Endometrial microvascular endothelial cells (primary cell): ENCODE measurements around the gene SMAD2. TPM values are rescaled to one million over a fixed set of nuclear protein-coding genes. Genes with fewer than 3 reads are reported as not detected.

Experiments used
- in situ Hi-C: cut with HindIII; loops from 2 replicates; pipeline ENCODE4 v1.10.0; 2017; ENCODE audit warnings: low sequenced_read_pairs, low pct_unique_long_range_greater_than_20kb; ENCODE audit errors: inconsistent ontology term
- total RNA-seq: library from RNA; depleted of rRNA; stranded (reverse); fragments of >200 nt; gene quantifications from one replicate; pipeline ENCODE4 v1.2.3, GENCODE V29; 2015; ENCODE audit errors: inconsistent ontology term

The SMAD2 gene
- total RNA-seq, 1 donor from 2014 or later = 121 TPM

DNA sequence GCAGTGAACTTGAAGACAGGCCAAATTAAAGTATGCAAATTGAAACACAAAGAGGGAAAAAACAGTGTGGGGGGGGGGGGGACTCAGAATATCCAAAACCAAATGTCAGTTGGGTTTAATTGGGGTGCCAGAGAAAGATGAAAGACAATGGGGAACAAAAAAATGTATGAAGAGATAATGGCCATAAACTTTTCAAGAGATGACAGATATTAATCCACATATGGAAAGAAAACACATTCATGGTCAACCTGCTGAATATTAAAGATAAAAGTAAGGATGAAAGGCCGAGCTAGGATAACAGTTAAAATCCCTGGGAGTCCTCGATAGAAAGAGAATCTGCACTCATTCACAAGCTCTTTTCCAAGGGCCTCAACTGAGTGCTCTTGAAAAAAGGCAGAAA, 26.6 kb downstream of the SMAD2 start:
- in situ Hi-C loops = no loop called here

DNA sequence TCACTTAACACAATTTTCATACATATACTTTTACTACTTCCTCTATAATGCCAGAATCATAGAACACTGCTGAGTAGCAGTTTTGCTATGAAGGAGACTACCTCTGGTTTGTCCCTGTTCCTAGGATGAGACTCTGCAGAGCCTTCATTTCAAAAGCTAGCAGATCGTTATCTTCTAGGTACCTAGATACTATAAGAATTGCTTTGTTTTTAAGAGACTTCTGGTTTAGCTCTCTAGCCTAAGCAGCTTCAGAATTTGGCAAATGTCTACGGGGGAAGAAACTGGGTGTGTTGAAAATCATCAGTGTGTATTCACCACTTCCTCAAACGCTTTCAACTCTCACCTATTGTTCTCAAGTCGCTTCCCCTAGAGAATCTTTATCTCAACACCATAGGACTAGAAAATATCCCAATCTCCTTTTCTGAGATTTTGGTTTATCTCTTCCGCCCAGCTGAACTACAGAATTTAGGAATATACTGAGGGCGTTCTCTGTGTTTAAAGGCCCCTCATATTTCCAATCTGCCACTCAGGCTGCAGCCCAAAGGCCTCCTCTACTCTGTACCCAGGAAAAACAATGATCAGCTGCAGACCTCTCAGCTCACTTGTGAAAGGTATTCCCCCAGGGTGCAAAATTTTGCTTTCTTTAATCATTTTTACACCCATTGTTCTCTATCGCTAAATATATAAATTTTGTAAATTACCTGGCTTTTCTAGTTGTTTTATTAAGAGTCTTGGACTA, 28.7 kb downstream of the SMAD2 start:
- in situ Hi-C loops = no loop called here

DNA sequence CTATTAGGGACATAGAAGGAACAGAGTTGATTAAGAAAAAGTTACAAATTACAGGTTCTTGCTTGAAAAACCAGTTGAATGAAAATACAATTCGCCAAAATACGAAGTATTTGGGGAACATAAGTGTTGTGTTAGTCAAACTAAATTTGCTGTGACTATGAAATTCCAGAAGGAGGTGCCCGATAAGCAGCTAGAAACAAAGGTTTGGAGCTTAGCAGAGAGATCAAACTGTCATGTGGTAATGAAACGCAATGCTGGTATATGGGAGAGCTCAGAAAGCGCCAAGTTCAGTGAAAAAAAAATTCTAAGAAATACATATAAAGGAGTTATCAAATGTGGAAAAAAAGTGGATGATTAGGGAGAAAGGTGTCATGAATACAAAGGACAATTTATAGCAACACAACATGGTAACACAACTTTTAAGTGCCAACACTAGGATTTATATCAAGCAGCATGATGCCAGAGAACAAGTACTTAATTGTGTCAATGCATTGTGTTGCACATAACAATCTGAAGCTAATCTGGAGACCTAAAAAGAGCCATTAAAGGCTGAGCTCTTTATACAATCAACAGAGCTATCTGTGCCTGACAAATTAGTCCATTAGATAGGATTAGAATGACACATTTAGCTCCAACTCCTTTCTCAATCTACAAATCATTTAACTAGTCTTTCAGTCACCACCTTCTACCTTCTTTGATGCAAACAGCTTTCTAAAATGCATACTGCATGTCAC, 31.2 kb downstream of the SMAD2 start:
- in situ Hi-C loops = no loop called here

DNA sequence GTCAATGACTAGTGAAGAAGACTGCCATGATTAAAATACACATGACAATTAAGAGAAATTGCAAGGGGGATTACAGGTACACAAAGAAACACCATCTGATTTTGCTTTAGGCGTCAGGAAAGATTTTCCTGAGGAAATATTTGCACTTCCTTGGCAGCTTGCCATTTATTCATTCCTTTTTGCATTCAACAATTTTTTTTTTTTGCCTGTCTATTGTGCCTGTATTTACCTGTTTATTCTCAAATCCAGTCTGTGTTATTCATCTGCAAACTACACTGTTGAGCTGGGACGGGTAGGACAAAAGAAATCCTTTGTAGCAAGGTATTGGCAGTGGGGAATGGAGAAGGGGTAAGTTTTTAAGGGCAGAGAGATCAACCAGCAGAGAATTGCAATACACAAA, 31.8 kb downstream of the SMAD2 start:
- in situ Hi-C loops = no loop called here

DNA sequence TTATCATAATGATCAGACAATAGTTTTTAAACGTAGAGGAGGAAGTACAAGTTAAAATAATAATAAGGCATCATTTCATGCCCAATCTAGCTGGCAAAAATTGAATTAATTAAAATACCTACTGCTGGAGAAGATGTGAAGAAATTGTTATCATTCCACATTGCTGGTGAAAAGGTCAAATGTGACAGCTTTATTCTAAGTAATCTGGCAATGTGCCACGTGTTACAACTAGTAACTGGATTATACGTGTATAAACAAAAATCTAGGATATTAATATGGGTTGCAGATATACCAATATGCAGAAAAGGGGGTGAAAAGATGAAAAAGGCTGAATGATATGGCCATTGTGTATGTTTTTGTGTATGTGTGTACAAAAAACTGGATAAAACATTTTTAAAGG, 32.4 kb downstream of the SMAD2 start:
- in situ Hi-C loops = no loop called here

DNA sequence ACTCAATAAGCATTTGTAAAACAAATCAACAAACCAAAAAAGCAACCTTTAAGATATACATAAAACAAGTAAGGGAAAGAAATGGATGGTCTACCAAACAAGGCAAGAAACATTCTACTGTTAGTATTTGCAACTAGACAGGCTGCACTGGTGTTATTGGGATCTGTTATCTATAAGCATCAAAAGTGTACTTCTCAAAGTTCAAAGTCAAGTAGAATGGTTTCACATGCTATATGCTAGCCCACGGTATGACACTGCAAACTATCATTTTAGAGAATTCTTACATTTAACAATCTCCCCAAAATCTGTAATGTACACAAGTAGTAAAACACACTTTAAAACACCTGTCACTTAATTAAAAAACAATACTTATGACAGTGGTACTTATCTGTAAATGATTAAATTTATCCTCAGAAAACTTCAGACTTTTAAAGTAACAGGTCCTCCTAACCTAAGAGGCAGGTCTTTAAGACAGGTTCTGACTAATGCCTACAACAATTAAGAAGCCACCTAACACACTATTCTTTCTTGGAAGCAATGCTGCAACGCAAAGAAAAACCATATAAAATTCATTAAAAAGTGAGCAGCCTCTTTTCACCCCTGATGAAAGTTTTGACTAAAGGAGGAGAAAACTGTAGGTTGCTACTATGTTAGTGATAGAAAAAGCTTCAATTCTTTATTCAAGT, 34.8 kb downstream of the SMAD2 start:
- in situ Hi-C loops = no loop called here

DNA sequence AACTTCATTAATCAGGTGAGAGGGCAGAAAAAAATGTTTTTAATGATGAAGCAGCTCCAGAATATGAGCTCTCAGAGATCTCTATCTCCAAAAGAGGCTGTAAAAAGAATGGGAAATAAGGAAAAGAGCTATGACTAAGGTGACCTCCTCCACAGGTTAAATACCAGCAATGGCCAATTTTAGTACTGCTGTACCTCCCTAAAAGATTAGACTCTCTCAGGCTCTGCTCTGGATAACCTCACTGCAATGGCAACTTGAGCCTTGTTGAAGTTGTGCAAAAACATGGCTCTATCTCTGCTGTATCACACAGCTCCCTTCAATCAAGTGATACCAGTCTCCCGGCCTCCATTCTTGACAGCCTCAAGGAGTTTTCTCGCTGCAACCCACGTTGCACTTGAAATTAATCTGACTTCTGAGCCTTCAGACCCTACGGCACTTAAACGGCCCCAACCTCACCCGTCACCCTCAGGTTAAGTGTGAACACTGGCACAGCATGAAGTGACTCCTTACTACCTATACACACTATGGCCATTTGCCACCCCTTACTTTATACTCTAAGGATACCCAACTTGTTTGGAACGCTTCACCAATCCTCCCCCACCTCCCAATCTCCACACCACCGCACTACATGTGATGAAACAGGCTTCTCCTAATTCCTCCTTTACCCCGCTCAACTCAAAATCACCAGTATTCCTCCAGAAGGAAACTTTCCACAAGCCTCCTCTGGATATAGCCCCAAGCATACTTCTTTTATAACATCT, 36.3 kb downstream of the SMAD2 start:
- in situ Hi-C loops = no loop called here

DNA sequence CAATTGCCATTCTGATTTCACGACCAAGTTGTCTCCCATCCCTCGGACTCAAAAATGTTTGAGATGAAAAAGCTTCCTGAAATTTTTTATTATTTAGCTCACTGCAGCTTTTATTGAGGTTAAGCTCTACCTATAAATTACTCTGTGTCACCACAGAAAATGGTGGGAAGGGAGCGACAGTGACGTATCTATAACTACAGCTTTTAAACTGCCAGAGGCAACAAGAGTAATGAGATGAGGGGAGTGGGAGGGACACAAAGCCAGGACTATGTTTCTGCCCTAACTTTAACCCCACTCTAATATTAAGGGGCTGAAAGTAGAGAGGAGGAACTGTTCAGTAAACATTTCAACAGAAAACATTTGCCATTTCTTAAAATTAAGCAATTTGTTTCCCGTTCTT, 37.4 kb downstream of the SMAD2 start:
- in situ Hi-C loops = no loop called here

DNA sequence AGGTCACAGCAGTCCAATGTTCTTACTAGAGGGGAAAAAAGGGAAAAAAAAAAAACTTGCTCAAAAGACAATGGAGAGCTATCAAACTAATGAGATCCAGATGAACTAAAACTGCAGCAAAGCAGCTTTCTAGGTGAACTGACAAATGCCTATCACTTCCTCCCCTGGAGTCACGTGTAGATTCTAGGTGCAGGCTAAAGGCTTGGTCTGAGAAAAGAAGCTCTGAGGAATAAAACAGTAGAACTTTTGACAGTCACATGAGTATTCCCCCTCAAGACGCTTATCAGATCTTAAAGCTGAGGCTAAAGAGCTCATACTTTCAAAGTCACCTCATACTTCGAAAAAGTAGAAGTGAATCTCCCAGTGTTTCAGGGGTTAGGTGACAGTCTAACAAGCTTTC, 42.3 kb downstream of the SMAD2 start:
- in situ Hi-C loops = no loop called here

DNA sequence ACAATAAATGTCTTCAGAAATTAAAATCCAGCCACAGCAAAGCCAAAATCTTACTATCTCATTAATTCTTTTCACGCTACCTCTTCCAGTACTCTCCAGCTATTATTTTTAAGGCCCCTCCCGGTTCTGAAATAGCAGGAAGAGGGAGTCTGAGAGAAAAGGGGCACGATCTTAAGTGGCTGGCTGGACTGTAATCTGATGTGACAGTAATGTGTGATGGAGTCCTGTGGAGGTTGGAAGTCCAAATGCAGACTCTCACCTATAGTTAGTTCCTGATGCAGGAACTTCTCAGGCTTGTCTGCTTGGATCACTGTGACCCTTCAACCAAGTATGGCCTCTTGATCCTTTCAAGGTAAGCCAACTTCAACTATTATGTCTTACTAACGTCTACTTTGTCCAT, 43.2 kb downstream of the SMAD2 start:
- in situ Hi-C loops = no loop called here

DNA sequence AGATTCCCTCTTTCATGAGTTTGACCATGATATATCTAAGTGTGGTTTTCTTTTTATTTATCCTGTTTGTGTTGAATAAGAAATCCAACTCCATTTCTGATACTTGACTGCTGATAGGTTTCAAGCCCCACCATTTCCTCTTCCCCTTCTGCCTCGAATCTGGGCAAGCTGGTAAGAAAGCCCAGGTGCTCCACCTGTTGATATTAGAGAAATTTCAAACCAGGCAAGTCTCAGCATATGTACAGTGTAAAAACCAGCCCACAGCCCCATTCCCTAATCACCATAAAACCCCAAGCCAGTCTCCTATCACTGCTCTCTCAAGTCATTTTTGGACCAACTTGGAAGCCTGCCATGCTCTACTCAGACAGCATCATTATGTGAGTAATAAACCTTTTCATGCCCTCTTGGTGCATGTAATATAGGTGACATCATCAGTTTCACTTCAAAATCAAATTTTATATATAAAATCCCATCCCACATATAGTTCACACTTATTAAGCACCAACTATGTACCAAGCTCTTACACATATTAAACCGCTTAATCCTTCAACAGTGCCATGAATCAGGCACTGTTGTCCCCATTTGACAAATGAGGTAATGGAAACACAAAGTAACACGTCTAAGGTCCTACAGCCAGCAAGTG, 46.6 kb downstream of the SMAD2 start:
- in situ Hi-C loops = no loop called here

DNA sequence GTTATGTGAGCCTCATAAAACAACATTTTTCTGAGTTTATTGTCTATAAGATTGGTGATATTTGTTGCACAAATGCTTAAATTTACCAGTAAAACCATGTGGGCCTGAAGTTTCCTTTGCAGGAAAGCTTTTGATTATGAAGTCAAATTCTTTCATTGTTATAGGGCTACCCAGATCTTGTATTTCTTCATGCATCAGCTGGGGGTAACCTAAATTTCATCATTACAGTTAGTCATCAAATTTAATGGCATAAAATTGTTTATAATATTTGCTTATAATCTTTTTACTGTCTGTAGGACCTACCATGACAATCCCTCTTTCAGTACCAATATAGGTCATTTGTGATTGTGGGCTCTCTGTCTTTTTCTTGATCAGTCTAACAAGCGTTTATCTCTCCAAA, 47.8 kb downstream of the SMAD2 start:
- in situ Hi-C loops = no loop called here

DNA sequence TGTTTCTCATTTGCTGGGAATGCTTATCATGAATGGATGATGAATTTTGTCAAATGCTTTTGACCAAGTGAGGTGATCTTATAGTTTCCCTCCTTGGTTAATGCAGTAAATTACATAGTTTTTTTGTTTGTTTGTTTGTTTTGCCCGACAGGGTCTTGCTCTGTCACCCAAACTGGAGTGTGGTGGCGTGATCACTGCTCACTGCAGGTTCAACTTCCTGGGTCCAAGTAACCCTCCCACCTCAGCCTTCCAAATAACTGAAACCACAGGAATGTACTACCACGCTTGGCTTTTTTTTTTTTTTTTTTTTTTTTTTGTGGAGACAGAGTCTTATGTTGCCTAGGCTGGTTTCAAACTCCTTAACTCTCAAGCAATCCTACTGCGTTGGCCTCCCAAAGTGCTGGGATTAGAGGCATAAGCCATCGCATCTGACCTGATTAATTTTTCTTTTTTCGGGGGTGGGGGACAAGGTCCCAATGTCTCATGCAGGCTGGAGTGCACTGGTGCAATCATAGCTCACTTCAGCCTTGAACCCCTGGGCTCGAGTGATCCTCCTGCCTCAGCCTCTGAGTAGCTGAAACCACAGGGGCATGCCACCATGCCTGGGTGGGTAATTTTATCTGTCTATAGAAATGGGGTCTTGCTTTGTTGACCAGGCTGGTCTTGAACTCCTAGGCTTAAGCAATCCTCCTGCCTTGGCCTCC, 48.6 kb downstream of the SMAD2 start:
- in situ Hi-C loops = no loop called here

DNA sequence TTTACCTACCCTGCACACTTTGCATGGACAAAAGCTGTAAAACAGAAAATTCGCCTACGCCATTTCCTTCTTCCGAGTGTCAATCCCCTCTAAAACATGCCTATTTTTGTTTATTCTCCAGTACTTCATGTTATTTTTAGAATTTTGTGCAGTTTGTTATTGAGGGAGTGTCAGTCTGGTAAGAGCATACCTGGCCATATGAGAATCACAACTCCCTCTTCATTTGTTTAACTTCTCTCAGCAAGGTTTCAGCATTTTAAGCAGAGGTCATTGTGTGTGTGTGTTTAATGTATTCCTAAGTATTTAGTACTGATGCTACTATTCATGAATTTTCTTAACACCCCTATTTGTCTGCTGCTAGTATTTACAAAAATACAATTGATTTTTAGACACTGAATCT, 49.4 kb downstream of the SMAD2 start:
- in situ Hi-C loops = no loop called here

DNA sequence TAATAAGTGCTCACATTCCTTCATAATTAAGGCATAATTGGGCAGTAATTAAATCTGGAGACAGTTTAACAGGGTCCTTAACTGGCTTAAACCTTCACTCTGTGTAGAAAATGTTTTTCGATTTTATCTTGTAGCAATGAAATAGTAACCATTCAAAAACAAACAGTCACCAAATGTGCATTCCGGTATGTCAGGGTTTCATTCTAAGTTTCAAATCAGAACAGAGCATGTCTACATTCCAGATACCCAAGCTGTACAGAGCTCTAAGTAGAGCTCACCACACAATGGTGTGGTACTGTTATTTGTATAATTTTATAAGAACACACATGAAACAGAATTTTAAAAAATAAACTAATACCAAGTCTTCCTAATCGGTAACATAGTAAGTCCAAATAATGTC, 52.6 kb downstream of the SMAD2 start:
- in situ Hi-C loops = no loop called here

DNA sequence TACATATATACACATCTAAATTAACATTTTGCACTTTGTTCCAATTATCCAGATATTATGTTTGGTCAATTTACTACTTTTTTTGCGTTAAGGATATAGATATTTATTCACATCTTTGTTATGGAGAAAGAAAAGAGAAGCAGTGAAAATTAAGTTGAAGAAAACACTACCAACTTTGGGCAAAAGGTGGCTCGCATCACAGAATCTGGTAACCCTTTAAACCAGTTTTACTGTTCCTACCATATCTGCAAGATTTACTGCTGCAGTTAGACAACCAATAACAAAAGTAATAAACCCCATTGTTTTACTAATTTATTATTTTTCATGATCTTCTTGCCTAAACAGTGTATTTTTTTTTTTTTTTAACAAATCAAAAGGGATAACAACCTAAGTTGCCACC, 53.6 kb downstream of the SMAD2 start:
- in situ Hi-C loops = no loop called here

DNA sequence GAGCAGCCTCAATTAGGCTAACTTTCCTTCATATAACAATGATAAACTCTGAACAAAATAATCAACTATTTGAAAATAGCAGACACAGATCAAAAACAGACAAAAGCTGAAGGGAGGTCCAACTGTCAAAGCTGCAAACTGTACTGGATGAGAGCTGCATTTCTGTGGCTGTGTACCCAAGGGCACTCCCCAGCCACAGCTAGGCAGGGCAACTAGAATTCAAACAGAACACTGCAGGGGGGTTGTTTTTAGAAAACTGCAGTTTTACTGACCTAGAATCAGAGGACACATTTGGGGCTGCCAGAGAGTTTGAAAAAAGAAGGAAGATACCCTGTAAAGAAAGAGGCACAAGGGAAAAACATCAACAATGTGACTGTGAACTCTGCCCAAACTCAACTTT, 56.8 kb downstream of the SMAD2 start:
- in situ Hi-C loops = no loop called here

DNA sequence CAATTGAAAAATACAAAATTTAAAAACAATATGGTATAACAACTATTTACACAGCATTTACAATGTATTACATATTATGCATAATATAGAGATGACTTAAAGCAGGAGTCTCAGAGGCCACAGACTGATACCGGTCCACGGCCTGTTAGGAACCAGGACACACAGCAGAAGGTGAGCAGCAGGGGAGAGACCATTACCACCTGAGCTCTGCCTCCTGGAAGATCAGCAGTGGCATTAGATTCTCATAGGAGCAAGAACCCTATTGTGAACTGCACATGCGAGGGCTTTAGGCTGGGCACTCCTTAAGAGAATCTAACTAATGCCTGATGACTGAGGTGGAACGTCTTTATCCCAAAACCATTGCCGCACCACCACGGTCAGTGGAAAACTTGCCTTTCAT, 58.0 kb downstream of the SMAD2 start:
- in situ Hi-C loops = no loop called here
